Parathyroid adenoma (tissue), 2 donors: ENCODE results near the gene TRMT1.
"Not testable (repeated sequence)": the region's sequence is repeated elsewhere in the genome, so short reads cannot be mapped to it uniquely, and the experiment has no call there.

Source experiments
- H2AFZ ChIP-seq: fragments of 300-600 bp; sonication (generic); one replicate; pipeline ENCODE4 v1.7.0; 2017; ENCODE audit warnings: antibody characterized with exemption, mild to moderate bottlenecking
- H3K27ac ChIP-seq: fragments of 300-600 bp; sonication (generic); one replicate; pipeline ENCODE4 v1.7.0; 2017
- H3K27me3 ChIP-seq: fragments of 300-600 bp; sonication (generic); one replicate; pipeline ENCODE4 v1.7.0; 2017; ENCODE audit warnings: low read length; ENCODE audit not compliant: control insufficient read depth, insufficient read depth
- H3K36me3 ChIP-seq: fragments of 300-600 bp; sonication (generic); one replicate; pipeline ENCODE4 v1.7.0; 2017; ENCODE audit warnings: low read length; ENCODE audit not compliant: control insufficient read depth, insufficient read depth
- H3K4me1 ChIP-seq: fragments of 300-600 bp; sonication (generic); one replicate; pipeline ENCODE4 v1.7.0; 2017; ENCODE audit warnings: control low read depth
- H3K4me2 ChIP-seq: fragments of 300-600 bp; sonication (generic); one replicate; pipeline ENCODE4 v1.7.0; 2017; ENCODE audit warnings: low read length
- H3K4me3 ChIP-seq: fragments of 300-600 bp; sonication (generic); one replicate; pipeline ENCODE4 v1.7.0; 2017; ENCODE audit warnings: low read depth, low read length
- H3K79me2 ChIP-seq: fragments of 300-600 bp; sonication (generic); one replicate; pipeline ENCODE4 v1.7.0; 2017; ENCODE audit warnings: control low read depth
- H3K9ac ChIP-seq: fragments of 300-600 bp; sonication (generic); one replicate; pipeline ENCODE4 v1.7.0; 2017; ENCODE audit warnings: mild to moderate bottlenecking
- H3K9me3 ChIP-seq: fragments of 300-600 bp; sonication (generic); one replicate; pipeline ENCODE4 v1.7.0; 2017; ENCODE audit warnings: low read length; ENCODE audit not compliant: control insufficient read depth
- CTCF ChIP-seq: fragments of 300-600 bp; sonication (generic); IDR thresholded peaks from one replicate; pipeline ENCODE4 v1.7.0; 2017; ENCODE audit warnings: antibody characterized with exemption, mild to moderate bottlenecking
- donor health status: primary hyperparathyroidism.

TRMT1 gene

GRCh38 chr19:13150187-13150930 is 33.8 kb upstream of the TRMT1 start, which contains the start of the genes IER2 and STX10:
IER2 (plus strand) TSS chr19:13150411; CDS start chr19:13153187, 2,776 bp downstream.
STX10 (minus strand) TSS chr19:13150375; CDS start chr19:13150173, 202 bp downstream.
- TF ChIP-seq CTCF, result peak; percentile 81
- H3K4me2 ChIP-seq, result peak within 1 kb of the TSS; percentile 91
- H3K27me3 ChIP-seq, result no peaks in the 10 kb centered on the region
- H3K4me1 ChIP-seq, result peaks cover 4% of the 10 kb centered on the region
- H3K4me3 ChIP-seq, result peak within 1 kb of the TSS; percentile 98
- H3K79me2 ChIP-seq, result peaks cover 13% of the 10 kb centered on the region
- H3K27ac ChIP-seq, result peak within 1 kb of the TSS; percentile 100
- H3K9me3 ChIP-seq, result no peaks in the 10 kb centered on the region
- H3K36me3 ChIP-seq, result peaks cover 3% of the 10 kb centered on the region
- peak within 1 kb of the TSS; percentile 89 for H2AFZ ChIP-seq
- H3K9ac ChIP-seq, result peak within 1 kb of the TSS; percentile 100

- peak overlapping the region; percentile 98 for H3K4me3 ChIP-seq
- no peaks in the 10 kb centered on the region for H3K4me1 ChIP-seq
- H3K9me3 ChIP-seq, result no peaks in the 10 kb centered on the region
- H3K4me2 ChIP-seq, result peak overlapping the region; percentile 86
- H3K27ac ChIP-seq, result peak overlapping the region; percentile 100
- H3K79me2 ChIP-seq, result peaks cover 13% of the 10 kb centered on the region
- no peaks in the 10 kb centered on the region for H3K27me3 ChIP-seq
- peak overlapping the region; percentile 89 for H2AFZ ChIP-seq
- no peak for TF ChIP-seq CTCF
- peak overlapping the region; percentile 12 for H3K9ac ChIP-seq
- H3K36me3 ChIP-seq, result peaks cover 3% of the 10 kb centered on the region
These were observed 33.2 kb upstream of the TRMT1 start for GRCh38 chr19:13149628-13150186.

- not testable (repeated sequence) for H3K27ac ChIP-seq, H3K4me1 ChIP-seq, H3K36me3 ChIP-seq, H3K27me3 ChIP-seq, H3K9ac ChIP-seq, H3K9me3 ChIP-seq
- Histone ChIP-seq H3K79me2 (peaks cover 13% of the 10 kb centered on the region), H3K4me3 (peak overlapping the region; percentile 98), H3K4me2 (peak overlapping the region; percentile 86), H2AFZ (peak overlapping the region; percentile 89)
These were observed 32.7 kb upstream of the TRMT1 start for GRCh38 chr19:13149173-13149627.

GRCh38 chr19:13146763-13147563 is 30.4 kb upstream of the TRMT1 start:
- Histone ChIP-seq H3K36me3 (no peaks in the 10 kb centered on the region), H3K4me1 (no peaks in the 10 kb centered on the region), H3K9me3 (no peaks in the 10 kb centered on the region), H3K27ac (no peak overlapping the region), H3K4me2 (no peak overlapping the region), H3K9ac (no peak overlapping the region), H3K4me3 (no peak overlapping the region), H3K27me3 (no peaks in the 10 kb centered on the region), H3K79me2 (peaks cover 5% of the 10 kb centered on the region), H2AFZ (no peak overlapping the region)
- no peak for TF ChIP-seq CTCF
